Erythroblast (primary cell): ENCODE measurements around the gene OPALIN.

Source experiments
- GATA1 ChIP-seq: IDR thresholded peaks from 2 replicates; pipeline ENCODE4 v1.6.1; 2011; ENCODE audit warnings: low read depth, mild to moderate bottlenecking, control low read depth, low read length, moderate library complexity
- POLR2A ChIP-seq: IDR thresholded peaks from 2 replicates; pipeline ENCODE4 v1.6.1; 2011; ENCODE audit warnings: mild to moderate bottlenecking, low read length

DNA sequence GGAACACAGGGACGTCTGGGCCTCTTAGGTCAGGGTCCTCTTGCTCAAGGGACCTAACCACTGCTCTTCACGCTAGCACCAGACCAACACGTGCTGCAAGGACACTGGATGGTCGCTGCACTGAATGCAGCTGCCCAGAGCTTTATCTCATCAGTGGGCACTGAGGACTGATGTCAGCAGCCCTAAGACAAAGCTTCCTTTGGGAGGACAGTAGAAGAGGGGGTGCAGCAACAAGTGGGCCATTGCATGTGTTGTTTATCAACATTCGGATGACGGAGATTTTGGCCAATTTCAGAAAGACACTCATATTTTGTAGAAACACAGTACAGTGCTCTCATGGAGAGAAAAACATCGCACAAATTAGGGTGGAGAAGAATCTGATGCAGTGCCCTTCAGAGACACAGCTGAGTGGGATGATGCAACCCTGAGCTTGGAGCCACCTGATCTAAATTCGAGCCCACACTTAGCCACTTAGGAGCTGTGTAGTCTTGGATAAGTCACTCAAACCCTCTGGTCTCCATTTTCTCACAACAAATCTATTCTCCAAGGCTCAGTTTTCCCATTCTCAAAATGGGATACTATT lies 1.7 kb downstream of the OPALIN start:
- TF ChIP-seq POLR2A (no peak), GATA1 (no peak)
